Measurements from ENCODE around the gene RTP2.

The RTP2 gene, protein sequence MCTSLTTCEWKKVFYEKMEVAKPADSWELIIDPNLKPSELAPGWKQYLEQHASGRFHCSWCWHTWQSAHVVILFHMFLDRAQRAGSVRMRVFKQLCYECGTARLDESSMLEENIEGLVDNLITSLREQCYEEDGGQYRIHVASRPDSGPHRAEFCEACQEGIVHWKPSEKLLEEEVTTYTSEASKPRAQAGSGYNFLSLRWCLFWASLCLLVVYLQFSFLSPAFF

GRCh38 chr3:187702507-187703033, at the start of gene RTP2:
Gene RTP2, minus strand, starts transcription at chr3:187702557. Its CDS starts 429 bp downstream, at chr3:187702128.
- DNase-seq = no peak

- no peak for DNase-seq
Measured at GRCh38 chr3:187750513-187751123, 48.3 kb upstream of the RTP2 start.

DNA sequence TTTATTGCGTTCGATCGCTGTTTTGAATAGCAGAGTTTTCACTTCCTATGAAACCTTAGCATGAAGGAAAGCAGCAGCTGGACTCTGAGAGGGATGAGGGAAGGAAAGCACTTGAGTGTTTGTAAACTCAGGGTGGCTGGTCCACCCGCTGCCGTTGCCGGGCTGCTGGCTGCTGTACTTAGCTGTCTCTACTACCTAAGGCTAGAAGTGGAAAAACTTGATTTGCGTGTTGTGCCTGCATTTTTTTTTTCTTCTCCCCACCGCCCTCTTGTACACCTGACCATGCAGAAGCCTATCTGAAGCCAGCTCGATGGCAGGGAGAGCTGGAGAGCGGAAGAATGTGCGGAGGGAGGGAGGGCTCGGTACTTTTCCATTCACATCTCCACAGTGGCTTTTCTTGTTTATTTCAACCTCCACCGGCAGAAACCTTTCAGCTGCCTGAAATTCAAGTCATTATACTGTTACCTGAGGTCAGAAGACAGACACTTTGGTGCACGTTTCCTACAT, 47.7 kb upstream of the RTP2 start:
- DNase-seq = no peak

DNA sequence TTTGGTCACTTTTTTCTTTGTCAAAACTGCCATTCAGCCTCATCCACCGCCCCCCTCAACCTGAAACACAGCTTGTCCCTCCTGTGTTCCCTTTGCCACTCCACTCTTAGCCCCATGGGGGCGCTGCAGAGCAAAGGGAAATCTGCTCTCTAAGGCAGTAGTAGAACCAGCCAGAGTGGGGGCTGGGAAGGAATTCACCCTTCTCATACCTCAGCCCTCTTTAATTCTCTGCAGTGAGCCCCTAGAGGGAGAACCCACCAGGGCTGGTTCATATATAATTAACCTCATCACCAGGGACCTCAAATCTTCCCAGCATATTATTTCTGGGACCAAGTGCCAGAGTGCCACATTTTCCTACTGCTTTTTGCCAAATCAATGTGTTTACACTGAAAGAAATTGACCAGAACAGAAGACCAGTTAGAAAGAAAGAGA, 45.7 kb upstream of the RTP2 start:
- DNase-seq = peak; percentile 92

- DNase-seq = no peak
Measured at GRCh38 chr3:187747506-187747905, 45.1 kb upstream of the RTP2 start.

GRCh38 chr3:187746442-187747281, 44.3 kb upstream of the RTP2 start:
- DNase-seq = no peak

DNA sequence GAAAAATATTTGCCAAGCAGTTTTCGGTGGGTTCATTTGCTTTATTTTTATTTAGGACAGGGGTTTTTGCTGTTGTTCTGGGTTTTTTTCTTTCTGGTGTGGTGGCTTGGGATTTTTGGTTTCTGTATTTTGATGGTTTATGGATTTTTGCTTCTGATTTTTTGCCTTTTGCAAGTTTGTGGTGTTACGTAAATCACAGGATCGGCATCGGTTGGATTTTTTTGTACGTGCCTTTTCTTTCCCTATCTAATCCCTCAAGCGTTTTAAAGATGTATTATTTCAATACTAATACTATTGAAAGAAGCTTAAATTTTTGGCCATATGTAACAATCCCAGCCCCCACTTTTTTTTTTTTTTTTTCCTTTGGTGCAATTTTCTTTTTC, 43.7 kb upstream of the RTP2 start:
- DNase-seq = no peak

GRCh38 chr3:187745201-187746058, 43.1 kb upstream of the RTP2 start, which contains the start of gene BCL6:
Gene BCL6, minus strand, starts transcription at chr3:187745468. Its CDS starts 11,775 bp downstream, at chr3:187733693.
- DNase-seq = peak; percentile 91

DNA sequence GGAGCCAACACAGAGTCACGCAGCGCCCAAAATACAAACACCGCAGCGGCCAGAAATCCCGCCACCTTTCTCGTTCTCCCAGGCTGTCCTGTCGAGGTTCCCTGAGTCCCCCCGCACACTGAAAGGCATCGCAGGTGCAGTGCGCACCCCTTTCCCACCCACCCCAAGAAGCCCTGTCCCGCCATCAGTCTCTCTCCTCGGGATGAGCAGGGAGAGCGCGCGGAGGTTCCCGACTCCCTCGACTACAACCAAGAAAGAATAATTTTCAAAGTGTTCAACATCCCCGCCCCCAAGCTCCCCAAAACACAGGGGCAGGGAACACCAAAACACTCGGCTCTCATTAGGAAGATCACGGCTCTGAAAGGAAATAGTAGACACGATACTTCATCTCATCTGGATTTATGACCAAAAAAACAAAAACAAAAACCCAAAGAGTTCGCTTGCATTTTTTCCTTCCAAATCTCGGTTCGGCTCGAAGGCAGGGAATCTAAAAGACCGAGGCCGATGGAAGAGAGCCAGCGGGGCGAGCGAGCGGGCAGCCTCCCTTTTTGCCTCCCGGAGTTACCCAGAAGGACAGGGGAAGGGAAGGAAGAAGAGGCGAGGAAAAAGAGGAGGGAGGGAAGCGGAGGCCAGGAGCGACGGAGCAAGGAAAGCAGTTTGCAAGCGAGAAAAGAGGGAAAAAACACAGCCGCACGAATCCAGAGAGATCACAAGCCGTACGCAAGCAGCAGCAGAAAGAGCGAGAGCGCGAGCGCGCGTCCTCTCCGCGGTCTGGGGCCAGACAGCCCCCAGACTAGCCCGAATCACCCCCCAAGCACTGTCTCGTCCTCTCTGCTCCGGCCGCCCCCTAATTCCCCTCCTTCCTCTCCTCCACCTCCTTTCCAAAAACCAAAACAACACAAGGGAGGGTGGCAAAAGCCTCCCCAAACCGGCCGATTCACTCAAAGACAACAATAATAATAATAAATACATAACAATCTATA, 42.1 kb upstream of the RTP2 start:
- peak; percentile 68 for DNase-seq

DNA sequence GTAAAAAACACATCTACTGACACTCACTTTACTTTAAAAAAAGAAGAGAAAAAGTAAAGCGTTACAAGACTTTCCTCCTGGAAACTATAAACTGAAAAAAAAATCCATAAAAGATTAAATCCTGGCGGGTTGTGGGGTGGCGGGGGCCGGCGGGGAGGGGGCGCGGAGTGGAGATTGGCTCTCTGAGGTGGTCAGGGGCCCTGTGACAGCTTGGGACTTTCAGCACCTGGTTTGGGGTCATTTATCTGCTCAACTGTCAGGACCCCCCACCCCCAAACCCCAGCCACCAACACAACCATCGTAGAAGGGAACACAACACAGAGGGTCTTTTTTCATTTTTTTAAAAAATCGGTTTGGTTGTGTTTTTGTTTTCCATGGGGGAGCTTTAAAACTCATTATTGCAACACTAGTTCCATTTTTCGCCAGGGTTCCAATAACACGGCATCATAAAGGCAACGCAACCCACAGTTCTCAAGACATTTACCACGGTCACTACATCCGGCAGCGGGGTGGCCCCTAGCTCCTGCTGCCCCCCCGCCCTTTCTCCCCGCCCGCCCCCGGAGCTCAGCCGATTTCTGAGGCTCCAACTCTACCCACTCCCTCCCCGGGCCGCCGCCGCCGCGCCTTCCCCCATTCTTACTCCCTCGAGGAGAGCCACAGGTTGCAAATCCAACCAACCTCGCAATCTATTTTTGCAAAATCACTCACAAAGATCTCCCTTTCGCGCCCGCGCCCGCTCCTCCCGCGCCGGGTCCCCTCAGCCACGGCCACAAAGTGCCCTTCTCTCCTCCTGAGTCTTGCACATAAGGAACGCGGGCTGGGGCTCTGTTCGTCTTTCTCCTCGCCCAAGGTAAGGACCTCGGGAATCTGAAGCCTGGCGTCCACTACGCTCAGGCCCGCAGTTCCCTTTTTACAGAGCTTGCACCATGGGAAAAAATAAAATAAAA, 41.1 kb upstream of the RTP2 start:
- peak; percentile 62 for DNase-seq

DNA sequence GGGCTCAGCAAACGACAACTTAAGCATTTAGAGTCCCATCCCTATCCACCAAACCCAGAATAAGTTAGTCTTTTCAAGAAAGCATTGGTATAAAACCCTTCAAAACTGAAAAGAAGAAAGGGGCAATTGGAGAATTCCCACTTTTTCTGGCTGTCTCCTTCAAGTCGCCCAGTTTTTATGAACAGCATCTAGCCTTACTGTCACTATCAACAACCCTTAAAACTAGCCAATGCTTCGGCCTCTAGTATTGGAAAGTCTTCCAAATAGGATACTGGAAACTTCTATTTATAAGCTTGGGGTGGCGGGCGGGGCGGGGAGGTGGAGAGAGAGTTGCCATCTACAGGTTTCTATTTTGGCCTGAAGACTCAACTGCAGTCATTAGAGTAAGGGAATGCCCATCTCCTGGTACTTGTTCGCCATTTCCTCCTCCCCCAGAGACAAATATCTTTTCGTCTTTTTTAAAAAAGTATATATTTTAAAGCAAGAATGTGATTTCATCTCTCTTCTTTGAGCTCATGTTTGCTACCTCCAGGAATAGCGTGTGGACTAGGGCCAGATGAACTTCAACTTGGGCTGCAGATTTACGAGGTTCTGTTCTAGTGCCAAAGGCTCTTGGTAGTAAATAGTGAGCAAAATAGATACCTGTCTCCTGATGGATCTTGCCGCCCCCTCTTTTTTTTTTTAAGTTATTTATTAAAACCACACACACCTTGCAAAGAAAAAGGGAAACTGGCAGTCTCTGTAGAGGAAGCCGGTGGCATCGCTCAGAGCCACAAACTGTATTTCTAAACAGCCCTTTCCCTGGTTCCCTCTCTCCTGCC, 40.2 kb upstream of the RTP2 start:
- no peak for DNase-seq

DNA sequence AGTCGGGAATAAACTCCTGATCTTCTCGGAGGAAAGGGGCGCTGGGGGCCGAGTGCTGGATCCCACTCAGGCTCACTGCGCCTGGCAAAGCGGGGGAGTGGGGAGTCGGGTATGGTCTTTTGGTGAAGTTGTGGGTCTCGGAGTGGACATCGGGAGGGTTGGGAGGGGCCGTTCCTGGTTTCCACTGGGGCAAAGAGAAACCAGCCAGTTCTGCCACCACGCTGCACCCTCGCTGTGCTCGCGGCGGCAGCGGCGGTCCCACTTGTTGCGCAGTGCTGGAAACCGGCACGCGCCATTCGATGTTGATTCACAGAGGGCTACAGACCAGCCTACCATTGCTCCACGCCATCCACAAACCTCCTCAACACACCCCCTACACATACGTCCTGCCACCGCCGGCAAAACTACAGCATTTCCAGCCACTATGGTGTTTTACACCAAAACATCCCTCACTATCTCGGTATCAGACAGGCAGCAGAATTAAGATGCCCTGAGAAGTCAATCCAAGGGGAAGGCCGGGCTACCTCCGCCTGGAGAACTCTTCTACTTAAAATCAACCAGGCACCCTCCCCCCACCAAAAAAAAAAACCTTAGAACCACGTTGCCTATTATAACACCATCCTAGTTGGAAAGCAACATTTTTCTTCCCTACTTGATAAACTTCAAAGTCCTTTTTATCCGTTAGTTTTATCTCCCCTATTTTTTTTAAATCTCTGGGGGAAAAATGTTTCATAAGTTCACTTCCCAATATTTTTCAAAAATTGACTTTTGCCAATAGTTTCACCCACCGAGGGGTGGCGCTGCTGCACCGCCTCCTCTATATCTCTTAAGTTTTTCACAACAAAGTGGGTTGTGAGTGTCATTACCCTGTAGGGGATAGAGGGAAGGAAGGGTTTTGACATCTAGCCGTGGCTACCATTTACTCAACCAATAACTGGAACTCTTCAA, 39.3 kb upstream of the RTP2 start:
- peak; percentile 77 for DNase-seq

- peak; percentile 78 for DNase-seq
Measured at GRCh38 chr3:187740421-187741399, 38.4 kb upstream of the RTP2 start.

DNA sequence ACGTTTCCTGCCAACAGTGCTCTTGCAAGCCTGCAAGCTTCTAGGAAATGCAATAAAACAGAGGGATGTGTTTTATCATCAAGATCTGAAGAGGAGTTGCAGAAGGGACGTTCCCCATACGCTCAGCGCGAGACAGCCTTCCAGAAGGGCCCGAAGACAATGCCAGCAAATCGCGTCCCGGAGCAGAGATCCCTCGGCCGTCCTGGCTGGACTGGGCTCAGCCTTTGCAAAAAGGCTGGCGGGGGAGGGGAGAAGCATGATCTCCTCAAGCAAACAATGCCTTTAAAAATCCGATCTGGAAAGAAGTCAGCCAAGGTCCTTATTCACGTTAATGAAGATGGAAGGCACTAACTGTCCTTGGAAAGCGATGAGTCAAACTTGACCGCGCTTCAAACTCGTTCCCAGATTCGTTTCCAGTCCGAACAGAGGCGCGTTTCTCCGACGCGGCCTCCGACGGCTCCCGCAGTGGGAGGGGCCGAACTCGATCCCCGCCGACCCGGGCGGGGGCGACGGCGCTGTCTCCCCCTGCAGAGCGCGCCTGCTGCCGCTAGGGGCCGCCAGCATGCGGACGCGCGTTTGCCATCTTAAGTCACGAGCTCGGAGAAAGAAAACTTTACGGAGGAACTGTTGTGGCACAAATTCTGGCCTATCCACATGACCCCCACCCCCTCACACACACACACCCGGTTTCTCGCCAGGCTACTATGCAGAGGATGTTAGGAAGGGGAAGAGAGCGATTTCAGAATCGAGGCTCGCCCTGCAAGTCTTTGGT, 37.4 kb upstream of the RTP2 start:
- peak; percentile 89 for DNase-seq

DNA sequence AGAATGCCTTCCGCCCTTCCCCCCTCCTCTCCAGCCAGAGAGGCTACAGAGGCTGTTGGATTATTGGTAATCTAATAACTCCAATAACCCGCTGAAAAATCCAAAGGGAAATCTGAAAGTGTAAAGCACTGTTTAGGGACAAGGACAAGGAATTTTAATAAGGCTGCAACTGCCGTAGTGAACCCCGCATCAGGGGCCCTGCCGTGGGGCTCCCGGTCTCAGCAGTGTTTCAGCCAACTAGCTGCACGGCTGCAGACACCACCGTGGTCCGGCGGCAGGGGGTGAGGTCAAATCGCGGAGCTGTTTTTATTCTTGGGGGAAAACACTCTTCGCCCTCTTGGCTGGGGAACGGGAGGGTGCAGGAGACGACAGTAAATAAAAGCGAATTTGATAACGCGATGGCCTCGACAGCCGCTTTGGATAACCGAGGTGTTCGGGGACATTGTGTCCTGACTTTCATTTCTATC, 36.8 kb upstream of the RTP2 start:
- DNase-seq = peak; percentile 55

Data from activated T-cell treated with anti-CD3 and anti-CD28 coated beads, Interleukin-2, amount 50 U/mL, for 1 hour (primary cell).